GM19240 (cell line): Measurements from ENCODE around the gene GLA.
A peak's percentile ranks its signal among the peaks of the same experiment; 100 is the strongest.

Experiments
- DNase-seq: peaks from one replicate; pipeline ENCODE4 v3.0.0; 2011; ENCODE audit warnings: low spot score; ENCODE audit not compliant: insufficient read length

GLA gene

GRCh38 chrX:101407748-101408531 lies at the start of gene GLA, which contains the start of gene HNRNPH2:
TSS of gene GLA (minus strand) at chrX:101407925. CDS start at chrX:101407903, 22 bp downstream.
TSS of gene HNRNPH2 (plus strand) at chrX:101408222. CDS start at chrX:101411989, 3,767 bp downstream.
- DNase-seq: no peak

- DNase-seq: no peak
These were observed 44.3 kb upstream of the GLA start for GRCh38 chrX:101452056-101452455.

- no peak for DNase-seq
These were observed 43.2 kb upstream of the GLA start for GRCh38 chrX:101450961-101451360.

GRCh38 chrX:101450085-101450484 lies 42.4 kb upstream of the GLA start:
- DNase-seq: no peak

GRCh38 chrX:101449279-101449678 lies 41.6 kb upstream of the GLA start:
- no peak for DNase-seq

GRCh38 chrX:101442085-101442484 lies 34.4 kb upstream of the GLA start:
- no peak for DNase-seq

GRCh38 chrX:101430457-101431078 lies 22.8 kb upstream of the GLA start:
- no peak for DNase-seq

GRCh38 chrX:101429934-101430333 lies 22.2 kb upstream of the GLA start:
- no peak for DNase-seq

GRCh38 chrX:101427954-101428353 lies 20.2 kb upstream of the GLA start:
- DNase-seq: no peak

- DNase-seq: no peak
These were observed 11.8 kb upstream of the GLA start for GRCh38 chrX:101419489-101419888.

GRCh38 chrX:101417981-101418841 lies 10.5 kb upstream of the GLA start:
- DNase-seq: no peak

- no peak for DNase-seq
These were observed 9.5 kb upstream of the GLA start for GRCh38 chrX:101417190-101417589.

GRCh38 chrX:101416691-101417090 lies 9.0 kb upstream of the GLA start:
- no peak for DNase-seq

- peak; percentile 15 for DNase-seq
These were observed 7.7 kb upstream of the GLA start for GRCh38 chrX:101415180-101416145.

GRCh38 chrX:101411984-101412383 lies 4.3 kb upstream of the GLA start:
- DNase-seq: no peak

GRCh38 chrX:101410461-101410860 lies 2.7 kb upstream of the GLA start:
- no peak for DNase-seq

- DNase-seq: no peak
These were observed 1.3 kb upstream of the GLA start for GRCh38 chrX:101409043-101409442.

- DNase-seq: no peak
These were observed 762 bp upstream of the GLA start for GRCh38 chrX:101408532-101408841.

- DNase-seq: no peak
These were observed 468 bp downstream of the GLA start for GRCh38 chrX:101407167-101407747.

GRCh38 chrX:101399825-101400224 lies 7.9 kb downstream of the GLA start:
- no peak for DNase-seq

GRCh38 chrX:101398694-101399093 lies 9.0 kb downstream of the GLA start:
- no peak for DNase-seq
